HepG2 (cell line): ENCODE measurements around the gene PYGB. TPM values are rescaled to one million over a fixed set of nuclear protein-coding genes. Genes with fewer than 3 reads are reported as not detected.

Experiments used
- ATAC-seq: fragments of 200-7000 bp; cut with Tn5 transposase; 3 replicates; pipeline ENCODE4 v1.9.1; 2020; ENCODE audit warnings: mild to moderate bottlenecking, moderate library complexity
- BruUV-seq: library from RNA; stranded (reverse); fragments of 400-500 nt; replicated peaks from 2 replicates; lab custom pipeline; 2021; lab: Mats Ljungman, UMichigan
- CTCF ChIA-PET: fragments of 300-600 bp; formaldehyde crosslinking; extraction: SDS; loops from one replicate; lab custom pipeline; 2021; ENCODE audit warnings: low total read pairs, inconsistent platforms, low intra/inter-chr PET ratio; lab: Yijun Ruan, JAX
- POLR2A ChIA-PET: fragments of 350-600 bp; sonication (Branson Sonifier 250); formaldehyde crosslinking; loops from one replicate; lab custom pipeline; 2020; ENCODE audit warnings: antibody characterized with exemption, inconsistent platforms; lab: Yijun Ruan, JAX
- DNase-seq: peaks from one replicate; pipeline ENCODE4 v3.0.0-alpha.2; 2015; ENCODE audit warnings: low spot score
- FAIRE-seq: peaks from 3 replicates; lab custom pipeline; 2011; peaks lifted over from hg19 to GRCh38; lab: Jason Lieb, UNC
- H2AFZ ChIP-seq: one replicate; pipeline ENCODE4 v1.6.1; 2011; ENCODE audit warnings: low read length, inconsistent platforms
- H3K27ac ChIP-seq: fragments of 300-600 bp; 3 replicates; pipeline ENCODE4 v1.8.0; 2011; ENCODE audit warnings: mixed run types, mild to moderate bottlenecking, mixed read lengths, low read length, inconsistent platforms; ENCODE audit not compliant: insufficient read depth; ENCODE audit errors: extremely low read length
- H3K27me3 ChIP-seq, 2 experiments: fragments of 200-600 bp in 1 of 2; 2 replicates in 1 of 2; 3 replicates in 1 of 2; pipeline versions ENCODE4 v1.6.0 to v1.8.0; 2011; ENCODE audit warnings: low read length in 2 of 2, mild to moderate bottlenecking in 2 of 2, moderate library complexity in 2 of 2, inconsistent platforms in 1 of 2; ENCODE audit not compliant: insufficient read depth in 2 of 2, control insufficient read depth in 1 of 2
- H3K36me3 ChIP-seq, 2 experiments: fragments of 200-600 bp in 1 of 2; replicated peaks in 1 of 2; 2 replicates in 1 of 2; 3 replicates in 1 of 2; pipeline versions ENCODE4 v1.5.1 to v1.8.0; 2011; ENCODE audit warnings: low read length in 2 of 2, inconsistent platforms in 1 of 2; ENCODE audit not compliant: insufficient read depth in 2 of 2, control insufficient read depth in 1 of 2
- H3K4me1 ChIP-seq: 2 replicates; pipeline ENCODE4 v1.5.1; 2012; ENCODE audit warnings: low read length, inconsistent platforms; ENCODE audit not compliant: insufficient read depth
- H3K4me2 ChIP-seq: 2 replicates; pipeline ENCODE4 v1.6.0; 2011; ENCODE audit warnings: low read depth, low read length, inconsistent platforms
- H3K4me3 ChIP-seq, 3 experiments: fragments of 200-600 bp in 1 of 3; sonication (generic), shearing (Covaris generic) in 1 of 3; replicated peaks in 1 of 3; 2 replicates each; pipeline ENCODE4 v1.5.1; 2011 to 2016; ENCODE audit warnings: low read length in 3 of 3, inconsistent platforms in 2 of 3, low read depth in 2 of 3, mild to moderate bottlenecking in 2 of 3, control low read depth in 1 of 3, mixed read lengths in 1 of 3; ENCODE audit not compliant: insufficient read depth in 1 of 3
- H3K79me2 ChIP-seq: one replicate; pipeline ENCODE4 v1.6.1; 2011; ENCODE audit warnings: low read length, inconsistent platforms; ENCODE audit not compliant: insufficient read depth
- H3K9ac ChIP-seq: 2 replicates; pipeline ENCODE4 v1.6.0; 2011; ENCODE audit warnings: mild to moderate bottlenecking, low read depth, low read length, inconsistent platforms; ENCODE audit not compliant: insufficient read depth
- H3K9me3 ChIP-seq: 2 replicates; pipeline ENCODE4 v1.5.1; 2012; ENCODE audit warnings: mild to moderate bottlenecking, low read length
- H4K20me1 ChIP-seq: 2 replicates; pipeline ENCODE4 v1.6.0; 2011; ENCODE audit warnings: inconsistent platforms, mild to moderate bottlenecking, low read length, moderate library complexity; ENCODE audit not compliant: insufficient read depth
- BRD4 ChIP-seq: sonication (generic); formaldehyde crosslinking; IDR thresholded peaks from 2 replicates; pipeline ENCODE4 v1.4.0; 2020; ENCODE audit warnings: missing genetic modification reagents
- FOXK2 ChIP-seq: fragments of 450-650 bp; IDR thresholded peaks from 2 replicates; pipeline ENCODE4 v1.6.1; 2016
- GABPB1 ChIP-seq: IDR thresholded peaks from 2 replicates; pipeline ENCODE4 v1.6.1; 2016; ENCODE audit warnings: mild to moderate bottlenecking, missing genetic modification reagents, moderate library complexity, missing compliant biosample characterization
- GPN1 ChIP-seq: sonication (generic); formaldehyde crosslinking; IDR thresholded peaks from 2 replicates; pipeline ENCODE4 v1.5.1; 2020; ENCODE audit warnings: missing genetic modification reagents, borderline replicate concordance
- KLF9 ChIP-seq: IDR thresholded peaks from 2 replicates; pipeline ENCODE4 v1.6.1; 2016; ENCODE audit warnings: low read depth
- NFAT5 ChIP-seq: sonication (generic); formaldehyde crosslinking; IDR thresholded peaks from 2 replicates; pipeline ENCODE4 v1.4.0; 2020; ENCODE audit warnings: missing genetic modification reagents
- POGZ ChIP-seq: sonication (generic); formaldehyde crosslinking; IDR thresholded peaks from 2 replicates; pipeline ENCODE4 v1.4.0; 2020; ENCODE audit warnings: mild to moderate bottlenecking, missing genetic modification reagents
- REXO4 ChIP-seq: sonication (generic); formaldehyde crosslinking; IDR thresholded peaks from 2 replicates; pipeline ENCODE4 v1.8.0; 2022; ENCODE audit warnings: missing genetic modification reagents, mild to moderate bottlenecking, borderline replicate concordance
- THAP11 ChIP-seq: IDR thresholded peaks from 2 replicates; pipeline ENCODE4 v1.6.1; 2016; ENCODE audit warnings: missing biosample characterization, missing genetic modification reagents
- XBP1 ChIP-seq: sonication (generic); formaldehyde crosslinking; IDR thresholded peaks from 2 replicates; pipeline ENCODE4 v1.5.0; 2020; ENCODE audit warnings: missing genetic modification reagents
- ZNF678 ChIP-seq: sonication (generic); formaldehyde crosslinking; IDR thresholded peaks from 2 replicates; pipeline ENCODE4 v1.4.0; 2020; ENCODE audit warnings: mild to moderate bottlenecking, missing genetic modification reagents
- ZSCAN9 ChIP-seq: IDR thresholded peaks from 2 replicates; pipeline ENCODE4 v1.6.1; 2016; ENCODE audit warnings: borderline replicate concordance
- WGBS: methylation state at CpG from one replicate; pipeline ENCODE4 v1.1.6; 2017; ENCODE audit warnings: low lambda C conversion rate; 5-methylcytosine and 5-hydroxymethylcytosine counted together
- in situ Hi-C: cut with HindIII; loops from 2 replicates; pipeline ENCODE4 v1.10.0; 2017; ENCODE audit warnings: low pct_unique_long_range_greater_than_20kb; ENCODE audit not compliant: extremely low pct_ligation_motif_present
- intact Hi-C: fragments of 100-400 bp; cut with micrococcal nuclease; formaldehyde crosslinking; loops from one replicate; pipeline ENCODE4 v1.10.0; 2022; ENCODE audit not compliant: unreplicated experiment
- polyA plus RNA-seq, 8 experiments: library from polyadenylated mRNA; depleted of rRNA in 3 of 8; stranded (reverse) in 7 of 8; unstranded in 1 of 8; fragments of >200 nt; fragmentation: Illumina TruSeq in 4 of 8; extraction: Trizol in 4 of 8; gene quantifications; 2 replicates each; pipeline versions ENCODE4 v1.2.1 to v1.2.3, GENCODE V29; 2011 to 2016; ENCODE audit warnings: low read depth in 4 of 8, missing spikeins in 1 of 8, mixed read lengths in 1 of 8; ENCODE audit not compliant: insufficient read depth in 1 of 8
- total RNA-seq, 5 experiments: library from RNA; depleted of rRNA; stranded (reverse); fragments of >200 nt; fragmentation: Illumina TruSeq; extraction: Trizol; gene quantifications; 2 replicates each; pipeline ENCODE4 v1.2.3, GENCODE V29; 2016; ENCODE audit warnings: low read depth in 1 of 5
- TF ChIP-seq, protein P1 (sequence below): sonication (generic); formaldehyde crosslinking; IDR thresholded peaks from 2 replicates; pipeline ENCODE4 v1.4.0; 2020; ENCODE audit warnings: missing genetic modification reagents; ENCODE audit errors: not compliant biosample characterization
- TF ChIP-seq, protein P2 (sequence below): sonication (generic); formaldehyde crosslinking; IDR thresholded peaks from 2 replicates; pipeline ENCODE4 v1.4.0; 2020; ENCODE audit warnings: mild to moderate bottlenecking, missing genetic modification reagents

Gene PYGB
- total and polyA plus RNA-seq, 2 of the 13 experiments (the other 11 are each of a cell fraction or from before 2014, with no cell fraction given) = 24.2 to 86.3 TPM

DNA sequence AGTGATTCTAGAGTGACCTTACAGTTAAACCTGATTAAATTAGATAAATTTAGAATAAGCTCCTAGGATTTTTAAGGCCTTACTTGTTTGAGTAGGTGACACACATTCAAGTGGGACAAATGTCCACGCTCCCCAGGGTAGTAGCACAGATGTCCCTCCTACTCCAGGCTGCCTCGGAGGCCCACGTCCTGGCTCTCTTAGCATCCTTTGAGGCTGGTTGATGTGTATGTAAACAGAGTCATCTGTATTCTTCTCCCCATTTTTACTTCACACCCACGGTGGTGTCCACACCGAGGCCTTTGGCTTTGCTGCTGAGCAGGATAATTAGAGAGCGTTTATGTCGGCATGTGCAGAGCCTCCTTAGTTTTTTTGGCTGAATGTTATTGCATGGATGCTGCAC, 36.6 kb upstream of the PYGB start (continued):
- TF ChIP-seq KLF9 = no peak
- no peak for TF ChIP-seq NFAT5 (CRISPR knock-in tag)

DNA sequence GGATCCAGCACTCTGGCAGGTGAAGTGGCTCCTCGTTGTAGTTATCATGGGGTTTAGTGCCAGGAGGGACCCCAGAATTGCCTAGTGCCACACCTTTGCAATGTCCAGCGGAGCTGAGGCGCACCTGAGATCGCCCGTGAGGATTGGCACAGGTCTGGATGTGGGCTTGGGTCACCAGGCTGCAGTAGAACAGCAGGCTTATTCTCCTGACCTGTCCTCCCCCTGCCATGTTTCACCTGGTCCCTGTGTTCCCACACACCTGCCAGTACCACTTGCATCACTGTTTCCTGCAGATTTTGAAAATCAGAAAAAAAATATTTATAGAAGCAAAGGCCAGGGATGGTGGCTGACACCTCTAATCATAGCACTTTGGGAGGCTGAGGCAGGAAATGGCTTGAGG, 35.6 kb upstream of the PYGB start:
- no peak for ATAC-seq
- 91% methylated on average over 5 of the region's 5 CpGs for WGBS
- no peak overlapping the region for H3K4me3 ChIP-seq
- H3K9me3 ChIP-seq = no peaks in the 10 kb centered on the region
- H3K4me1 ChIP-seq = peaks cover 12% of the 10 kb centered on the region
- peaks cover 53 to 75% of the 10 kb centered on the region in 2 experiments for H3K36me3 ChIP-seq
- no TSS peak for BruUV-seq
- H3K27ac ChIP-seq = no peak overlapping the region
- H3K4me2 ChIP-seq = no peak overlapping the region
- TF ChIP-seq ZSCAN9 (CRISPR knock-in tag) (no peak), REXO4 (CRISPR knock-in tag) (no peak), GABPB1 (CRISPR knock-in tag) (no peak), ZNF678 (CRISPR knock-in tag) (no peak), POGZ (CRISPR knock-in tag) (no peak), FOXK2 (no peak), GPN1 (CRISPR knock-in tag) (no peak), BRD4 (CRISPR knock-in tag) (no peak), THAP11 (CRISPR knock-in tag) (no peak), XBP1 (CRISPR knock-in tag) (no peak)
- TF ChIP-seq, protein P1, sequence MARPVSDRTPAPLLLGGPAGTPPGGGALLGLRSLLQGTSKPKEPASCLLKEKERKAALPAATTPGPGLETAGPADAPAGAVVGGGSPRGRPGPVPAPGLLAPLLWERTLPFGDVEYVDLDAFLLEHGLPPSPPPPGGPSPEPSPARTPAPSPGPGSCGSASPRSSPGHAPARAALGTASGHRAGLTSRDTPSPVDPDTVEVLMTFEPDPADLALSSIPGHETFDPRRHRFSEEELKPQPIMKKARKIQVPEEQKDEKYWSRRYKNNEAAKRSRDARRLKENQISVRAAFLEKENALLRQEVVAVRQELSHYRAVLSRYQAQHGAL (CRISPR knock-in tag) = no peak
- TF ChIP-seq, protein P2, sequence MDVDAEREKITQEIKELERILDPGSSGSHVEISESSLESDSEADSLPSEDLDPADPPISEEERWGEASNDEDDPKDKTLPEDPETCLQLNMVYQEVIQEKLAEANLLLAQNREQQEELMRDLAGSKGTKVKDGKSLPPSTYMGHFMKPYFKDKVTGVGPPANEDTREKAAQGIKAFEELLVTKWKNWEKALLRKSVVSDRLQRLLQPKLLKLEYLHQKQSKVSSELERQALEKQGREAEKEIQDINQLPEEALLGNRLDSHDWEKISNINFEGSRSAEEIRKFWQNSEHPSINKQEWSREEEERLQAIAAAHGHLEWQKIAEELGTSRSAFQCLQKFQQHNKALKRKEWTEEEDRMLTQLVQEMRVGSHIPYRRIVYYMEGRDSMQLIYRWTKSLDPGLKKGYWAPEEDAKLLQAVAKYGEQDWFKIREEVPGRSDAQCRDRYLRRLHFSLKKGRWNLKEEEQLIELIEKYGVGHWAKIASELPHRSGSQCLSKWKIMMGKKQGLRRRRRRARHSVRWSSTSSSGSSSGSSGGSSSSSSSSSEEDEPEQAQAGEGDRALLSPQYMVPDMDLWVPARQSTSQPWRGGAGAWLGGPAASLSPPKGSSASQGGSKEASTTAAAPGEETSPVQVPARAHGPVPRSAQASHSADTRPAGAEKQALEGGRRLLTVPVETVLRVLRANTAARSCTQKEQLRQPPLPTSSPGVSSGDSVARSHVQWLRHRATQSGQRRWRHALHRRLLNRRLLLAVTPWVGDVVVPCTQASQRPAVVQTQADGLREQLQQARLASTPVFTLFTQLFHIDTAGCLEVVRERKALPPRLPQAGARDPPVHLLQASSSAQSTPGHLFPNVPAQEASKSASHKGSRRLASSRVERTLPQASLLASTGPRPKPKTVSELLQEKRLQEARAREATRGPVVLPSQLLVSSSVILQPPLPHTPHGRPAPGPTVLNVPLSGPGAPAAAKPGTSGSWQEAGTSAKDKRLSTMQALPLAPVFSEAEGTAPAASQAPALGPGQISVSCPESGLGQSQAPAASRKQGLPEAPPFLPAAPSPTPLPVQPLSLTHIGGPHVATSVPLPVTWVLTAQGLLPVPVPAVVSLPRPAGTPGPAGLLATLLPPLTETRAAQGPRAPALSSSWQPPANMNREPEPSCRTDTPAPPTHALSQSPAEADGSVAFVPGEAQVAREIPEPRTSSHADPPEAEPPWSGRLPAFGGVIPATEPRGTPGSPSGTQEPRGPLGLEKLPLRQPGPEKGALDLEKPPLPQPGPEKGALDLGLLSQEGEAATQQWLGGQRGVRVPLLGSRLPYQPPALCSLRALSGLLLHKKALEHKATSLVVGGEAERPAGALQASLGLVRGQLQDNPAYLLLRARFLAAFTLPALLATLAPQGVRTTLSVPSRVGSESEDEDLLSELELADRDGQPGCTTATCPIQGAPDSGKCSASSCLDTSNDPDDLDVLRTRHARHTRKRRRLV (CRISPR knock-in tag) = no peak
- intact Hi-C loops = no loop called here
- H4K20me1 ChIP-seq = no peaks in the 10 kb centered on the region
- ChIA-PET POLR2A (no interaction called here), CTCF (no interaction called here)
- no peaks in the 10 kb centered on the region for H3K79me2 ChIP-seq
- in situ Hi-C loops = no loop called here
- H2AFZ ChIP-seq = no peak overlapping the region
- DNase-seq = no peak
- no peak for FAIRE-seq
- H3K27me3 ChIP-seq = no peaks in the 10 kb centered on the region
- H3K9ac ChIP-seq = no peak overlapping the region
